ENCODE measurements around the gene CANT1. TPM values are rescaled to one million over a fixed set of nuclear protein-coding genes. Genes with fewer than 3 reads are reported as not detected.

The CANT1 gene
- total and polyA plus RNA-seq, 2 of the 13 experiments (the other 11 are each of a cell fraction or from before 2014, with no cell fraction given), result 34.1 to 42.1 TPM

DNA sequence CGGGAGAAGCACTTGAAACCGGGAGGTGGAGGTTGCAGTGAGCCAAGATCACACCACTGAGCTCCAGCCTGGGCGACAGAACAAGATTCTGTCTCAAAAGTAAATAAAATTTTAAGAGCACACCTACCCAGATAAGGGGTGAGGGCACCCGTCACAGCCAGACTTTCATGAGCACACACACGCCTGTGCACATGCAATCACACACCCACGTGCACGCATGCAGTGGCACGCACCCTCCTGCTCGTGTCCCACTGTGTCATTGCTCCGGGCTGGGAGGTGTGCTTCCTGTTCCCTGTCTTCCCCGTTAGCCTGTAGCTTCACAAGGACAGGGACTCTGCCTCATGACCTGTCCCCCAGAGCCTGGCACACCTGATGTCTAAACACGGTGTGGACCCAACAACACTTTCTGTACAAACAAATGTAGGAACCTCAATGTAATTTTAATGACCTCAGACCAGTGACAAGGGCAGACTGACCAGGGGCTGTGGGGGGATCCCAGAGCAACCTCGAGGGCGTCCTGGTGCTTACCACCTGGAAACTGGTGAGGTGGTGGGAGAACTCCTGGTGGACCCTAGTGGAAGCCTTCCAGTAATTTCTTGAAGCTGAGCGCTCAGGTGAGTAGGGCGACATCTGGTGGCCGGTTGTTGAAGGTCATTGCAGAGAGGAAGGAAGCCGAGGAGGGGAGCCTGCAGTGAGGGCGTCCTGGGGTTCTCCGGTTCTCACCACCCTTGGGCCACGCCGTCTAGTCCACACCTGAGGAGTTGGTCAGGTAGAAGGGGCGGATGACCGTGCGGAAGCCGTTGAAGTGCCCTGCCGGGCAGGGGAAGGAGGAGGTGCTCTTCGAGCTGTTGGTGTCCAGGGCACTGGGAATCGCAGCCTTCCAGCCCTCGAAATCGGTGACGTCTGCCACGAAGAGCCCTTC is 38.5 kb downstream of the CANT1 start (continued):
- TF ChIP-seq AGO2 (optimal IDR thresholded peaks at IDR 0.05; ENCODE audit: low read depth, low read length), result peak; percentile 61
- no peak for TF ChIP-seq SP5 (CRISPR knock-in tag; IDR thresholded peaks at IDR 0.05; ENCODE audit: borderline replicate concordance, low read depth)
- no peak for TF ChIP-seq HOXA3 (CRISPR knock-in tag; IDR thresholded peaks at IDR 0.05)
- no peak for TF ChIP-seq ZNF343 (CRISPR knock-in tag; IDR thresholded peaks at IDR 0.05)
- TF ChIP-seq, protein P1, sequence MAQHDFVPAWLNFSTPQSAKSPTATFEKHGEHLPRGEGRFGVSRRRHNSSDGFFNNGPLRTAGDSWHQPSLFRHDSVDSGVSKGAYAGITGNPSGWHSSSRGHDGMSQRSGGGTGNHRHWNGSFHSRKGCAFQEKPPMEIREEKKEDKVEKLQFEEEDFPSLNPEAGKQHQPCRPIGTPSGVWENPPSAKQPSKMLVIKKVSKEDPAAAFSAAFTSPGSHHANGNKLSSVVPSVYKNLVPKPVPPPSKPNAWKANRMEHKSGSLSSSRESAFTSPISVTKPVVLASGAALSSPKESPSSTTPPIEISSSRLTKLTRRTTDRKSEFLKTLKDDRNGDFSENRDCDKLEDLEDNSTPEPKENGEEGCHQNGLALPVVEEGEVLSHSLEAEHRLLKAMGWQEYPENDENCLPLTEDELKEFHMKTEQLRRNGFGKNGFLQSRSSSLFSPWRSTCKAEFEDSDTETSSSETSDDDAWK (CRISPR knock-in tag; IDR thresholded peaks at IDR 0.05), result no peak
- TF ChIP-seq, protein P2, sequence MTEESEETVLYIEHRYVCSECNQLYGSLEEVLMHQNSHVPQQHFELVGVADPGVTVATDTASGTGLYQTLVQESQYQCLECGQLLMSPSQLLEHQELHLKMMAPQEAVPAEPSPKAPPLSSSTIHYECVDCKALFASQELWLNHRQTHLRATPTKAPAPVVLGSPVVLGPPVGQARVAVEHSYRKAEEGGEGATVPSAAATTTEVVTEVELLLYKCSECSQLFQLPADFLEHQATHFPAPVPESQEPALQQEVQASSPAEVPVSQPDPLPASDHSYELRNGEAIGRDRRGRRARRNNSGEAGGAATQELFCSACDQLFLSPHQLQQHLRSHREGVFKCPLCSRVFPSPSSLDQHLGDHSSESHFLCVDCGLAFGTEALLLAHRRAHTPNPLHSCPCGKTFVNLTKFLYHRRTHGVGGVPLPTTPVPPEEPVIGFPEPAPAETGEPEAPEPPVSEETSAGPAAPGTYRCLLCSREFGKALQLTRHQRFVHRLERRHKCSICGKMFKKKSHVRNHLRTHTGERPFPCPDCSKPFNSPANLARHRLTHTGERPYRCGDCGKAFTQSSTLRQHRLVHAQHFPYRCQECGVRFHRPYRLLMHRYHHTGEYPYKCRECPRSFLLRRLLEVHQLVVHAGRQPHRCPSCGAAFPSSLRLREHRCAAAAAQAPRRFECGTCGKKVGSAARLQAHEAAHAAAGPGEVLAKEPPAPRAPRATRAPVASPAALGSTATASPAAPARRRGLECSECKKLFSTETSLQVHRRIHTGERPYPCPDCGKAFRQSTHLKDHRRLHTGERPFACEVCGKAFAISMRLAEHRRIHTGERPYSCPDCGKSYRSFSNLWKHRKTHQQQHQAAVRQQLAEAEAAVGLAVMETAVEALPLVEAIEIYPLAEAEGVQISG (CRISPR knock-in tag; IDR thresholded peaks at IDR 0.05), result peak; percentile 56
- no peak for TF ChIP-seq ASH2L (IDR thresholded peaks at IDR 0.05; ENCODE audit: insufficient read length, low read depth, low read length)
- TF ChIP-seq PHF5A (CRISPR knock-in tag; IDR thresholded peaks at IDR 0.05; ENCODE audit: low read depth, unreplicated experiment), result peak; percentile 35
- TF ChIP-seq ZNF558 (CRISPR knock-in tag; IDR thresholded peaks at IDR 0.05; ENCODE audit: borderline replicate concordance), result no peak
- TF ChIP-seq ZNF24 (IDR thresholded peaks at IDR 0.05), result no peak
- TF ChIP-seq, protein P3, sequence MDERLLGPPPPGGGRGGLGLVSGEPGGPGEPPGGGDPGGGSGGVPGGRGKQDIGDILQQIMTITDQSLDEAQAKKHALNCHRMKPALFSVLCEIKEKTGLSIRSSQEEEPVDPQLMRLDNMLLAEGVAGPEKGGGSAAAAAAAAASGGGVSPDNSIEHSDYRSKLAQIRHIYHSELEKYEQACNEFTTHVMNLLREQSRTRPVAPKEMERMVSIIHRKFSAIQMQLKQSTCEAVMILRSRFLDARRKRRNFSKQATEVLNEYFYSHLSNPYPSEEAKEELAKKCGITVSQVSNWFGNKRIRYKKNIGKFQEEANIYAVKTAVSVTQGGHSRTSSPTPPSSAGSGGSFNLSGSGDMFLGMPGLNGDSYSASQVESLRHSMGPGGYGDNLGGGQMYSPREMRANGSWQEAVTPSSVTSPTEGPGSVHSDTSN (CRISPR knock-in tag; IDR thresholded peaks at IDR 0.05), result no peak
- TF ChIP-seq, protein P4, sequence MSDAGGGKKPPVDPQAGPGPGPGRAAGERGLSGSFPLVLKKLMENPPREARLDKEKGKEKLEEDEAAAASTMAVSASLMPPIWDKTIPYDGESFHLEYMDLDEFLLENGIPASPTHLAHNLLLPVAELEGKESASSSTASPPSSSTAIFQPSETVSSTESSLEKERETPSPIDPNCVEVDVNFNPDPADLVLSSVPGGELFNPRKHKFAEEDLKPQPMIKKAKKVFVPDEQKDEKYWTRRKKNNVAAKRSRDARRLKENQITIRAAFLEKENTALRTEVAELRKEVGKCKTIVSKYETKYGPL (CRISPR knock-in tag; IDR thresholded peaks at IDR 0.05), result no peak
- TF ChIP-seq, protein P5, sequence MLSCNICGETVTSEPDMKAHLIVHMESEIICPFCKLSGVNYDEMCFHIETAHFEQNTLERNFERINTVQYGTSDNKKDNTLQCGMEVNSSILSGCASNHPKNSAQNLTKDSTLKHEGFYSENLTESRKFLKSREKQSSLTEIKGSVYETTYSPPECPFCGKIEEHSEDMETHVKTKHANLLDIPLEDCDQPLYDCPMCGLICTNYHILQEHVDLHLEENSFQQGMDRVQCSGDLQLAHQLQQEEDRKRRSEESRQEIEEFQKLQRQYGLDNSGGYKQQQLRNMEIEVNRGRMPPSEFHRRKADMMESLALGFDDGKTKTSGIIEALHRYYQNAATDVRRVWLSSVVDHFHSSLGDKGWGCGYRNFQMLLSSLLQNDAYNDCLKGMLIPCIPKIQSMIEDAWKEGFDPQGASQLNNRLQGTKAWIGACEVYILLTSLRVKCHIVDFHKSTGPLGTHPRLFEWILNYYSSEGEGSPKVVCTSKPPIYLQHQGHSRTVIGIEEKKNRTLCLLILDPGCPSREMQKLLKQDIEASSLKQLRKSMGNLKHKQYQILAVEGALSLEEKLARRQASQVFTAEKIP (CRISPR knock-in tag; IDR thresholded peaks at IDR 0.05; ENCODE audit: borderline replicate concordance), result no peak
- TF ChIP-seq ZNF781 (CRISPR knock-in tag; IDR thresholded peaks at IDR 0.05; ENCODE audit: borderline replicate concordance, not compliant biosample characterization), result no peak
- TF ChIP-seq KLF9 (CRISPR knock-in tag; IDR thresholded peaks at IDR 0.05; ENCODE audit: low read depth), result no peak
- no peak for TF ChIP-seq KAT2B (IDR thresholded peaks at IDR 0.05; ENCODE audit: borderline replicate concordance, low read depth, low read length)
- TF ChIP-seq, protein P6, sequence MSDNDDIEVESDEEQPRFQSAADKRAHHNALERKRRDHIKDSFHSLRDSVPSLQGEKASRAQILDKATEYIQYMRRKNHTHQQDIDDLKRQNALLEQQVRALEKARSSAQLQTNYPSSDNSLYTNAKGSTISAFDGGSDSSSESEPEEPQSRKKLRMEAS (IDR thresholded peaks at IDR 0.05), result peak; percentile 17
- no peak for TF ChIP-seq ZNF816 (CRISPR knock-in tag; IDR thresholded peaks at IDR 0.05; ENCODE audit: borderline replicate concordance)
- TF ChIP-seq CBX5 (CRISPR knock-in tag; IDR thresholded peaks at IDR 0.05; ENCODE audit: borderline replicate concordance), result peak; percentile 83; the same call in 1 of the 2 replicates
- no peak for TF ChIP-seq IRX3 (CRISPR knock-in tag; IDR thresholded peaks at IDR 0.05; ENCODE audit: borderline replicate concordance, low read depth)
- TF ChIP-seq ZFP62 (CRISPR knock-in tag; IDR thresholded peaks at IDR 0.05), result no peak
